Stimulated activated naive B cell treated with anti-CD40 and anti-IgM and Interleukin-4, amounts not matched to agents 10 μg/mL and 1 μg/mL and 100 μg/mL, for 72 hours (primary cell): ENCODE data around the gene PRAC2.

Experiments
- ATAC-seq, 2 donors: fragments of 150-1000 bp; cut with Tn5 transposase; replicated peaks; 2 replicates each; pipeline ENCODE4 v1.10.0; 2021; ENCODE audit warnings: moderate library complexity in 1 of 2
- DNase-seq: peaks from one replicate; pipeline ENCODE4 v3.0.0; 2021
- H3K27ac Mint-ChIP-seq: one replicate; pipeline ENCODE4 v1.8.0; 2022; ENCODE audit warnings: mild to moderate bottlenecking, mixed read lengths
- H3K27me3 Mint-ChIP-seq, 2 donors: one replicate each; pipeline ENCODE4 v1.8.0; 2022; ENCODE audit warnings: mixed read lengths in 2 of 2
- H3K36me3 Mint-ChIP-seq, 2 donors: one replicate each; pipeline ENCODE4 v1.8.0; 2022; ENCODE audit warnings: mixed read lengths in 2 of 2, mild to moderate bottlenecking in 1 of 2
- H3K4me1 Mint-ChIP-seq, 2 donors: one replicate each; pipeline ENCODE4 v1.8.0; 2022; ENCODE audit warnings: mixed read lengths in 2 of 2, mild to moderate bottlenecking in 1 of 2
- H3K4me3 Mint-ChIP-seq, 2 donors: one replicate each; pipeline ENCODE4 v1.8.0; 2022; ENCODE audit warnings: mild to moderate bottlenecking in 2 of 2, mixed read lengths in 2 of 2, moderate library complexity in 1 of 2
- H3K9me3 Mint-ChIP-seq, 2 donors: one replicate each; pipeline ENCODE4 v1.8.0; 2022; ENCODE audit warnings: mixed read lengths in 2 of 2, mild to moderate bottlenecking in 1 of 2

Gene PRAC2

GRCh38 chr17:48725288-48726064, 2.5 kb downstream of the PRAC2 start:
- Mint-ChIP-seq H3K36me3 (peaks cover 1 to 5% of the 10 kb centered on the region in 2 donors), H3K4me1 (peaks cover 26 to 60% of the 10 kb centered on the region in 2 donors), H3K27me3 (peaks cover 91 to 96% of the 10 kb centered on the region in 2 donors), H3K9me3 (peaks cover 0 to 3% of the 10 kb centered on the region in 2 donors), H3K4me3 (peak overlapping the region; percentile 48 to 65), H3K27ac (peak overlapping the region; percentile 93)
- ATAC-seq (peak; percentile 35 to 46), DNase-seq (no peak)

- Mint-ChIP-seq H3K36me3 (peaks cover 0 to 5% of the 10 kb centered on the region in 2 donors), H3K4me3 (no peak overlapping the region), H3K9me3 (no peaks in the 10 kb centered on the region), H3K4me1 (peaks cover 21 to 56% of the 10 kb centered on the region in 2 donors), H3K27me3 (peaks cover 89 to 97% of the 10 kb centered on the region in 2 donors), H3K27ac (peak overlapping the region; percentile 47)
- no peak for DNase-seq
- peak; percentile 48 to 50 for ATAC-seq
Observed at GRCh38 chr17:48726114-48726915, 3.3 kb downstream of the PRAC2 start.

GRCh38 chr17:48726916-48727286, 3.9 kb downstream of the PRAC2 start:
- peak overlapping the region in 1 of 2 donors; percentile 52 for H3K4me3 Mint-ChIP-seq
- H3K27ac Mint-ChIP-seq = peak overlapping the region; percentile 57
- H3K27me3 Mint-ChIP-seq = peaks cover 88 to 97% of the 10 kb centered on the region in 2 donors
- peaks cover 0 to 5% of the 10 kb centered on the region in 2 donors for H3K36me3 Mint-ChIP-seq
- H3K9me3 Mint-ChIP-seq = no peaks in the 10 kb centered on the region
- H3K4me1 Mint-ChIP-seq = peaks cover 21 to 56% of the 10 kb centered on the region in 2 donors
- ATAC-seq (peak; percentile 52 to 54), DNase-seq (no peak)

GRCh38 chr17:48727415-48728175, 4.6 kb downstream of the PRAC2 start:
- H3K27me3 Mint-ChIP-seq = peaks cover 86 to 97% of the 10 kb centered on the region in 2 donors
- H3K4me3 Mint-ChIP-seq = peak overlapping the region; percentile 59 to 67
- peaks cover 21 to 56% of the 10 kb centered on the region in 2 donors for H3K4me1 Mint-ChIP-seq
- peaks cover 0 to 5% of the 10 kb centered on the region in 2 donors for H3K36me3 Mint-ChIP-seq
- ATAC-seq (peak; percentile 38 to 50), DNase-seq (no peak)
- H3K9me3 Mint-ChIP-seq = no peaks in the 10 kb centered on the region
- H3K27ac Mint-ChIP-seq = peak overlapping the region; percentile 57

DNA sequence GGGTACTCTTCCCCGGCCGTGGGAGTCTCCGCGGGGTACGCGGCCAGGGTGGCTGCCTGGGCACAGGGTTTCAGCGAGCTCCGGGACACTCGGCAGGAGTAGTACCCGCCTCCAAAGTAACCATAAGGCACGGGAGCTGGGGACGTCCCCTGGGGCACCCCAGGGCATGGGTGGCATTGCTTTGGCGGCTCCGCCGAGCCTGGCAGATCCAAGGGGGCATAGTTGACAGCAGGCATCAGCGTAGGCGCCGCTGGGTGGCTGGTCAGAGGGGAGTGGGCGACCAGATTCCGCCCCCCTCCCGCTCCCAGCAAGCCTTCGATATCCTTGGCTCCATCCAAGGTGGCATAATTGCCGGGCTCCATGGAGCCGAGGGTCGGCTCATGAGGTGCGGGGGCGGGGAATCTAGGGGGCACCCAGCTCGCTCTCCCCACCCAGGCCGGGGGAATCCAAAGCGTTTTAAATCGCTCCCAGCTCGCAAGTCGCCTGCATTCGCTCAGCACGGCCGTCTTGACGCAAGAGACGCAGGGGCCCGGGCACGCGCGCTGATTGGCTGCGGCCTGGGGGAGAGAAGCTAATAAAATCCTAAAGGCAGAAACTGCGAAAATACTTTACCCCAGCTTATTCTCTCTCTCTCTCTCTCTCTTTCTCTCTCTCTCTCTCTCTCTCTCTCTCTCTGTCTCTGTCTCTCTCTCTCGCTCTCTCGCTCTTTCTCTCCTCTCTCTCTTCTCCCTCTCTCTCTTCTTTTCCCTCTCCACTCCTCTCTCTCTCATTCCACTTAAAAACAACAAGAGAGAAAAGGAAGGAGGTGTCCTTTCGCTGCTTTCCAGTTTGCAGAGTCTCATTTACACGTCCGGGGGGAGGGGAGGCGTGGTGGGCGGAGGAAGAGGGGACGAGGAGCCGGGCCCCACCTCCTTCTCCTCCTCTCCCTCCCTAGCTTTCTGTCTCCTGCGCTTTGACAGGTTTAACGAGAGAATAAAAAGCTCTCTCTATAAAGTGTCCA, 5.5 kb downstream of the PRAC2 start, which contains the start of gene HOXB13:
Gene HOXB13 (minus strand): TSS at position 519 of the 1,000 bp plus-strand sequence. CDS start 157 bp downstream, at position 362.
- Mint-ChIP-seq H3K27me3 (peaks cover 84 to 97% of the 10 kb centered on the region in 2 donors), H3K4me1 (peaks cover 26 to 56% of the 10 kb centered on the region in 2 donors), H3K9me3 (no peaks in the 10 kb centered on the region), H3K27ac (peak within 1 kb of the TSS; percentile 27), H3K36me3 (peaks cover 0 to 5% of the 10 kb centered on the region in 2 donors), H3K4me3 (peak within 1 kb of the TSS; percentile 66 to 67)
- DNase-seq (no peak), ATAC-seq (no peak)

- Mint-ChIP-seq H3K27me3 (peaks cover 84 to 97% of the 10 kb centered on the region in 2 donors), H3K4me3 (no peak overlapping the region), H3K27ac (no peak overlapping the region), H3K4me1 (peaks cover 30 to 56% of the 10 kb centered on the region in 2 donors), H3K36me3 (peaks cover 0 to 4% of the 10 kb centered on the region in 2 donors), H3K9me3 (no peaks in the 10 kb centered on the region)
- ATAC-seq (no peak), DNase-seq (no peak)
Observed at GRCh38 chr17:48729335-48730239, 6.6 kb downstream of the PRAC2 start.

DNA sequence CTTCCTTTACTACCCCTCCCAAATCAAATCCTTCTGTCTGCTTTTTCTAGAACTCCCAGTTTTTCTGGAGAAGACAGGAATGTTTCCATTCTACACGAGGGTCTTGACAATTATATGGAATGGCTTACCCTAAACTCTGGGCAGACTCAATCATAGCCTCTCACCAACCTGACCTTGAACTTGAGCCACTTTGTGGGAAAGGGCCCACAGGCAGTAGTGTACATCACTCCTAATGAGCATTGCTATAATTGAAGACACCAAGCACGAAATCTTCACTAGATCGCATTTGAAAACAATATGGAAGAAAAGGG, 7.2 kb downstream of the PRAC2 start:
- DNase-seq = no peak
- H3K27me3 Mint-ChIP-seq = peaks cover 84 to 97% of the 10 kb centered on the region in 2 donors
- no peak for ATAC-seq
- H3K4me1 Mint-ChIP-seq = peaks cover 30 to 56% of the 10 kb centered on the region in 2 donors
- H3K9me3 Mint-ChIP-seq = no peaks in the 10 kb centered on the region
- no peak overlapping the region for H3K27ac Mint-ChIP-seq
- peaks cover 0 to 3% of the 10 kb centered on the region in 2 donors for H3K36me3 Mint-ChIP-seq
- no peak overlapping the region for H3K4me3 Mint-ChIP-seq

- ATAC-seq (no peak), DNase-seq (no peak)
- Mint-ChIP-seq H3K36me3 (peaks cover 0 to 3% of the 10 kb centered on the region in 2 donors), H3K27ac (no peak overlapping the region), H3K4me1 (peaks cover 30 to 49% of the 10 kb centered on the region in 2 donors), H3K9me3 (no peaks in the 10 kb centered on the region), H3K4me3 (no peak overlapping the region), H3K27me3 (peaks cover 83 to 97% of the 10 kb centered on the region in 2 donors)
Observed at GRCh38 chr17:48731355-48731754, 8.4 kb downstream of the PRAC2 start.

DNA sequence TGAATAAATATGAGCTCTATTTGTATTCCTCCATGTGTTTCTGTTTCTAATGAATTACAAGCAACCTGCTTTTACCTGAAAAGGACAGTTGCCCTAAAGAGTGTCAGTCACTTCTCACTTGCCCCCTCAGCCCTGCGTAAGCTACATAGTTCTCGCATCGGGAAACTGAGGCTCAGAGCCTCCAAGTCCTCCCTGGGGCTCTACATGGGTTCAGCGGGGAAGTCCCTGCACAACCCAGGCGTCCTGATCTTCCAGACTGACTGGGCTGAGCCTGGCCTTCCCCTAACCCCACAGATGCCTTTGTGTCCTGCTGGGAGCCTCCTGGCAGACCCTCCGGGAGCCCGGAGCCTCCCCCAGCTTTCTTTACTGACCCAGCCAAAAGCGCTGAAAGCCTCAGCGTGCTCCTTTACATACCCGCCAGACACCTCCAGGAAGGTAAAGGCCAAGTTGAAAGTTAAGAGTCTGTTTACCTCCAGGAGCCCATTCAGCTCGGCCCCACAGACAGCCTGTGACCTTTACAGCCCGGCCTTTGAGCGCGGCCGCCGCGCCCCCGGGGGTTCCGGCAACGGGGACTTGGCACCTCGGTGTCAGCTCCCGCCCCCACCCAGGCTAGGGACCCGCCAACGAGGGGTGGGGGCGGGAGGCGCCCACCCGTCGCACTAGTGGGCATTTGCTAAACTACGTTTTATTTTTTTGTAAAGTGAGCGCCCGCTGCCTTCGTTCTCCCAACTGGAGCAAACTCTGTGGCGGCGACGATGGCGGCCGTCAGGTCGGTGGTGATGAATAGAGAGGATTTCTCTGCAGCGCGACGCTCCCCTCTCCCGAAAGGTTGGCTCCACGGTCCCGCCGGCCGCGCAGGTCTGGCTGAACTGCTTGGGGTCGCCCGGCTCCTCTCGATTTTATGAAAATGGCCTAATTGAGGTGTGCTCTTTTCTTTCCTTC, 10.0 kb downstream of the PRAC2 start:
- Mint-ChIP-seq H3K27ac (peak overlapping the region; percentile 49), H3K36me3 (peaks cover 0 to 3% of the 10 kb centered on the region in 2 donors), H3K9me3 (peaks cover 0 to 2% of the 10 kb centered on the region in 2 donors), H3K4me3 (peak overlapping the region; percentile 22 to 48), H3K4me1 (peaks cover 28 to 43% of the 10 kb centered on the region in 2 donors), H3K27me3 (peaks cover 79 to 96% of the 10 kb centered on the region in 2 donors)
- ATAC-seq (no peak), DNase-seq (no peak)

DNA sequence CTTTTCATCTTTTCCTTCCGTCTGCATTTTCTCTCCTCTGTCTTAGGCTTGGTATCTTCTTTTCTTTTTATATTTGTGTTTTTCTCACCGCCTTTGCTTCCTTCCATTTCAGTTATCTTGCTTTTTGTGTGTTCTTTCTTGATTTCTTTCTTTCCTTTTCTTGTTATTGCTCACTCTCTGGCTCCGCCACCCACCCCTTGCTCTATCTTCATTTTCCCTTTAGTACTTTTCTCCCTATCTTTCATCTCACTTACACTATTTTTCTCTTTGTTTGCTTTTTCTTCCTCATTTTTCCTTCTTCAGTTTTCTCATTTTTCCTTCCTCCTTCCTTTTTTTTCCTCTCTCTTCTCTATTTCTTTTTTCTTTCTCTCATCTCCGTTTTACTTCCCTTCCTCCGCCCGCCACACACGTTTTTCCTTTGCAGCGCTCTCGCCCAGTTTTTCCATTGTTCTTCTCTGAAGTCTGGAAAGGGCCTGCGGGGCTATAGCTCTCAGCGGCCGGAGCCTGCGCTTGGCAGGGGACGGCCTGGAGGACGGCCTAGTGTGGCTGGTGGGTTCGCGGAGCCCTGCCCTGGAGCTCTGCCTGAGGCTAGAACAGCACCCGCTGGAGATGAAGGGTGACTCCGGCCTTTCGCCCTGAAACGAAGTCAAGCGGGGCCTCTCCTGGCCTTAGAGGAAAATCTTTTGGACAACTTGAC, 10.8 kb downstream of the PRAC2 start:
- H3K9me3 Mint-ChIP-seq = peaks cover 0 to 2% of the 10 kb centered on the region in 2 donors

More for the DNA sequence above, 10.8 kb downstream of the PRAC2 start:
- Mint-ChIP-seq H3K4me1 (peaks cover 23 to 38% of the 10 kb centered on the region in 2 donors), H3K27ac (peak overlapping the region; percentile 49), H3K27me3 (peaks cover 80 to 94% of the 10 kb centered on the region in 2 donors), H3K36me3 (peaks cover 0 to 1% of the 10 kb centered on the region in 2 donors), H3K4me3 (peak overlapping the region; percentile 22 to 48)
- no peak for ATAC-seq
- no peak for DNase-seq
